ENCODE measurements around the gene IGSF3.

IGSF3 gene

DNA sequence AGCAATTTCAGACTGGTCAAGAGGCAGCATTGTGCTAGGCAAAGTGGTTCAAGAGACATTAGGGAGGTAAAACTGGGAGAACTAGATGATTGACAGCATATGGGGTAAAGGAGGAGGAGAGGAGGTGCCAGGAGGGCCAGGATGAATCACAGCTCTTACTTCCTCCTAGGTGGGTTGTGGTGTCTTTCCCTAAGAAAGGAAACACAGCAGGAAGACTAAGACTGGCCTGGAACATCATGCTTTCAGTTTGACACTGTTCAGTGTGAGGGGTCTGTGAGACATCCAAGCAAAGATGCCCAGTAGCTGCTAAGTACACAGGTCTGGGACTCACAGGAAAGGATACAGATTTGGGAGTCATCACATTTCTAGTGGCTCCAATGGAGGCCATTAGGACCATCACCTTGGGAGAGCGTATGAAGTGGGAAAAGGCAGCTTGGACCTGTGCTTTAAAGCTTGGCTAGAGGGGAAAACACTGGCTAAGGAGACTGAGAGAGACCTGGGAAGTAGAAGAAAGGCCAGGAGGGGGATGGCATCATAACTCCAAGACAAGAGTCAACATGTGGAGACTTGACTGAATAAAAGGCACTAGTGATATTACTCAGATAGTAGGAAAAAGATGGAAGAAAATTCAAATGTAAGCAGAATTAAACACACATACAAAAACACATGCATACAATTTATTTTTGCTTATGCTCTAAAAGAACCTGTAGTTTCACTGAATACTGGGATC lies 114.0 kb downstream of the IGSF3 start:
- H3K36me3 ChIP-seq (ENCODE audit: insufficient read depth, low read length) = no peaks in the 10 kb centered on the region
- no peaks in the 10 kb centered on the region for H3K9me3 ChIP-seq (ENCODE audit: control insufficient read depth, insufficient read depth, low read length)
- H3K4me1 ChIP-seq (ENCODE audit: insufficient read depth, low read length) = peaks cover 8% of the 10 kb centered on the region
- H3K9ac ChIP-seq (ENCODE audit: low read depth, low read length) = no peak overlapping the region

- no peaks in the 10 kb centered on the region for H3K36me3 ChIP-seq (ENCODE audit: insufficient read depth, low read length)
- no peaks in the 10 kb centered on the region for H3K9me3 ChIP-seq (ENCODE audit: control insufficient read depth, insufficient read depth, low read length)
- H3K4me1 ChIP-seq (ENCODE audit: insufficient read depth, low read length) = no peaks in the 10 kb centered on the region
- H3K9ac ChIP-seq (ENCODE audit: low read depth, low read length) = no peak overlapping the region
Observed at GRCh38 chr1:116546354-116546977, 121.1 kb downstream of the IGSF3 start.

DNA sequence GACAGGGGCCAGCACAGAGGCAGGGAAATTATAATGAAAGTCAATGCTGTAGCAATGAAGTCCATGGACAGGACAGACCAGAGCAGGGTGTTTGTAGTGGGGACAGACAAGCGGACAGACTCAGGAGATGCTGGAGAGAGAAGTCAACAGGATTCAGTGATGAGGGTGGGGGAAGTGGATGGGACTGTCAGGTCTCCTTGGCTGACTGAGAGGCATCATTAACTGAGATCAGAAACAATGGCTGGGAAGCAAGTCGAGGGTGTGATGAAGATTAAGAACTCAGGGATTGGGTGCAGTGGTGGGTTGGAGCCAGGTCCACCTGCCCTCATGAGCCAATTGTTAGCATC lies 122.2 kb downstream of the IGSF3 start:
- no peak overlapping the region for H3K9ac ChIP-seq (ENCODE audit: low read depth, low read length)
- H3K9me3 ChIP-seq (ENCODE audit: control insufficient read depth, insufficient read depth, low read length) = no peaks in the 10 kb centered on the region
- no peaks in the 10 kb centered on the region for H3K36me3 ChIP-seq (ENCODE audit: insufficient read depth, low read length)
- H3K4me1 ChIP-seq (ENCODE audit: insufficient read depth, low read length) = no peaks in the 10 kb centered on the region

DNA sequence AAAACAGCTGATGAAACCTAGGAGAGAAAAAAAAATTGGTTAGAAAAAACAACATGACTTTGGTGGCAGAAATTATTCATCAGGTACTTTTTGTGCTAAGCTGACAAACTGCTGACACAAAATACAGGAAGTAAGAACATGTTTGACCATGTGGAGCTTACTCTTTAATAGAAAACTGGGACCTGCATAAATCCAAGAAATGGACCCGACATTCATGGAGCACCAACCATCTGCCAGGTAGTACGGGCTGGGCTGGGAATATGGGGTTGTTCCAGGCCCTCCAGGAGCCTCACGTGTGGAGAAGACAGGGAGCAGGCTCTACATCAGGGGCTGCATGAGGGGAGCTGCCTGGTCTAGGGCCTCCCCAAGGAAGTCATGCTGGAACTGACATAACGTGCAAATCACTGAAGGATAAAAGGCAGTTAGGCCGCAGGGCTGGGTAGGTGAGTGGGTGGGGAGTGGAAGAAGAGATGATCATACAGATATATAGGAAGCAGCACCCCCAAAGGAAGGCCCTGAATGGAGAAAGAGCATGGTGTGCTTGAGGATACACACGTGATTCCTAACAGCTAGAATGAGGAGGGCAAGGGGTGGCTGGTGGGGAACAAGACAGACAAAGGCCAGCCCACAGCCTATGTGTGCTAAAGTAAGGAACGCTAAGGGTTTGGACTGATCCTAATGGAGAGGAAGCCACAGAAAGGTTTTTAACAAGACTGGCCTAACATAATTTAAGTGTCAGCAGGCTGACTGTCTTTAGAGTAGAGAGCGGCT lies 122.8 kb downstream of the IGSF3 start:
- H3K4me1 ChIP-seq (ENCODE audit: insufficient read depth, low read length) = no peaks in the 10 kb centered on the region
- H3K36me3 ChIP-seq (ENCODE audit: insufficient read depth, low read length) = no peaks in the 10 kb centered on the region
- H3K9me3 ChIP-seq (ENCODE audit: control insufficient read depth, insufficient read depth, low read length) = no peaks in the 10 kb centered on the region
- H3K9ac ChIP-seq (ENCODE audit: low read depth, low read length) = no peak overlapping the region

GRCh38 chr1:116540088-116540487 lies 127.4 kb downstream of the IGSF3 start:
- H3K36me3 ChIP-seq (ENCODE audit: insufficient read depth, low read length) = no peaks in the 10 kb centered on the region
- no peak overlapping the region for H3K9ac ChIP-seq (ENCODE audit: low read depth, low read length)
- H3K4me1 ChIP-seq (ENCODE audit: insufficient read depth, low read length) = no peaks in the 10 kb centered on the region
- H3K9me3 ChIP-seq (ENCODE audit: control insufficient read depth, insufficient read depth, low read length) = no peaks in the 10 kb centered on the region

GRCh38 chr1:116538544-116538943 lies 129.0 kb downstream of the IGSF3 start:
- Histone ChIP-seq H3K4me1 (ENCODE audit: insufficient read depth, low read length) (no peaks in the 10 kb centered on the region), H3K9me3 (ENCODE audit: control insufficient read depth, insufficient read depth, low read length) (no peaks in the 10 kb centered on the region), H3K36me3 (ENCODE audit: insufficient read depth, low read length) (no peaks in the 10 kb centered on the region), H3K9ac (ENCODE audit: low read depth, low read length) (no peak overlapping the region)

DNA sequence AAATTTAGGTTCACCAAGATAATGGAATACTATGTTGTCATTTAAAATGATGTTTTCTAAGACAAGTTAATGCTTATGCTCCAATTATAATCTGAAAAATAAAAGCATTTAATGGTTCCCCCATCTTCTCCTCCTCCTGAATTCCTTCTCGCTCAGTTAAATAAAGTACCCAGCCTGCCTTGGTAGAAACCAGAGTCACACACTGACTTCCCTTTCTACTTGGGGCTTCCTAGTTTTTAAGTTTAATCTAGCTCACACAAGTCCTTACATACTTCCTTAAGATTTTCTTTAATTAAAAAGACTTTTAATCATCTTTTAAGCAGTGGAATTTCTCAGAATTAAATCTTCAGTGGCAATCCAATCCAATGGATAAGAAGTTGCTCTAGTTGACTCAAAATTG lies 129.6 kb downstream of the IGSF3 start:
- no peaks in the 10 kb centered on the region for H3K36me3 ChIP-seq (ENCODE audit: insufficient read depth, low read length)

GRCh38 chr1:116537040-116537831 lies 130.3 kb downstream of the IGSF3 start:
- H3K4me1 ChIP-seq (ENCODE audit: insufficient read depth, low read length) = no peaks in the 10 kb centered on the region
- no peaks in the 10 kb centered on the region for H3K9me3 ChIP-seq (ENCODE audit: control insufficient read depth, insufficient read depth, low read length)
- H3K9ac ChIP-seq (ENCODE audit: low read depth, low read length) = no peak overlapping the region
- H3K36me3 ChIP-seq (ENCODE audit: insufficient read depth, low read length) = no peaks in the 10 kb centered on the region

More for the DNA sequence above, 129.6 kb downstream of the IGSF3 start:
- no peak overlapping the region for H3K9ac ChIP-seq (ENCODE audit: low read depth, low read length)
- H3K9me3 ChIP-seq (ENCODE audit: control insufficient read depth, insufficient read depth, low read length) = no peaks in the 10 kb centered on the region
- H3K4me1 ChIP-seq (ENCODE audit: insufficient read depth, low read length) = no peaks in the 10 kb centered on the region

- Histone ChIP-seq H3K9me3 (ENCODE audit: control insufficient read depth, insufficient read depth, low read length) (no peaks in the 10 kb centered on the region), H3K4me1 (ENCODE audit: insufficient read depth, low read length) (no peaks in the 10 kb centered on the region), H3K36me3 (ENCODE audit: insufficient read depth, low read length) (no peaks in the 10 kb centered on the region), H3K9ac (ENCODE audit: low read depth, low read length) (no peak overlapping the region)
Observed at GRCh38 chr1:116534014-116534739, 133.4 kb downstream of the IGSF3 start.

DNA sequence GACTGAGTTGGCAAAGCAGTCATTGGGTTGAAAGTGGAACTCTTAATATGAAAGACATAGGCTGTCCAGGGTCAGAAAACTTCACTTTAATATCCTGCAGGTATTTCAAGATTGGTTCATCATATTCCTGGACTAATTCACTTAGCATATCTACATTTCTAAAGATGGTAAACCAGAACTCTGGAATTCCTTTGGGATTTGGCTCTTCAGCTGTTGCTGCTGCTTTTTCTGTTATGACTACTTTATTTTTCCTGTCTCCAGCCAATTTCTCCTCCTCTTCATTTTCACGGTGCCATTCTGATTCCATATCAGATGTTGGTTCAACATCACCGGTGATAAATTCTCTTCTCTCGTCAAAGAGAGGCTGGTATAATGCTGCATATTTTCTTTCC lies 134.1 kb downstream of the IGSF3 start:
- no peaks in the 10 kb centered on the region for H3K9me3 ChIP-seq (ENCODE audit: control insufficient read depth, insufficient read depth, low read length)
- no peaks in the 10 kb centered on the region for H3K36me3 ChIP-seq (ENCODE audit: insufficient read depth, low read length)
- no peak overlapping the region for H3K9ac ChIP-seq (ENCODE audit: low read depth, low read length)
- H3K4me1 ChIP-seq (ENCODE audit: insufficient read depth, low read length) = no peaks in the 10 kb centered on the region

- H3K9me3 ChIP-seq (ENCODE audit: control insufficient read depth, insufficient read depth, low read length) = peaks cover 3% of the 10 kb centered on the region; the same call in 1 of the 2 replicates
- H3K9ac ChIP-seq (ENCODE audit: low read depth, low read length) = no peak overlapping the region
- H3K36me3 ChIP-seq (ENCODE audit: insufficient read depth, low read length) = no peaks in the 10 kb centered on the region
- H3K4me1 ChIP-seq (ENCODE audit: insufficient read depth, low read length) = no peaks in the 10 kb centered on the region
Observed at GRCh38 chr1:116532671-116533428, 134.7 kb downstream of the IGSF3 start.

DNA sequence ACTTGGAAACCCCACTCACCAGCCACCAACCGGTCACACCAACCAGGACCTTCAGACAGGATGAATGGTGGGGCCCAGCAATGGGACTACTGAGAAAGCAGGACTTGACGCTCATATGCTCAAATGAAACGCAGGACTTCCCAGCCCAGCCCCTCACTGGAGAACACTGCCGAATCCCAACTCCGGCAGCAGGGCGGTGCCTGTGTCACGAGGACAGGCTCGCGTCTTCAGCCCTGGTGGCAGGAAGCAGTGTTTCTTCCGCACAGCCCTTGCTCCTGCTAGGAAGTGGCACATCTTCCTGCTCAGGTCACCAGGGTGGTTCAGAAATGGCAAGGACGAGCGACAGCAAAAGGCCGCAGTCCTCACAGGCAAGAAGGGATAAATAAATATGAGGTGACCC lies 135.6 kb downstream of the IGSF3 start:
- Histone ChIP-seq H3K9me3 (ENCODE audit: control insufficient read depth, insufficient read depth, low read length) (peaks cover 5% of the 10 kb centered on the region; the same call in 1 of the 2 replicates), H3K36me3 (ENCODE audit: insufficient read depth, low read length) (no peaks in the 10 kb centered on the region), H3K4me1 (ENCODE audit: insufficient read depth, low read length) (no peaks in the 10 kb centered on the region), H3K9ac (ENCODE audit: low read depth, low read length) (no peak overlapping the region)

DNA sequence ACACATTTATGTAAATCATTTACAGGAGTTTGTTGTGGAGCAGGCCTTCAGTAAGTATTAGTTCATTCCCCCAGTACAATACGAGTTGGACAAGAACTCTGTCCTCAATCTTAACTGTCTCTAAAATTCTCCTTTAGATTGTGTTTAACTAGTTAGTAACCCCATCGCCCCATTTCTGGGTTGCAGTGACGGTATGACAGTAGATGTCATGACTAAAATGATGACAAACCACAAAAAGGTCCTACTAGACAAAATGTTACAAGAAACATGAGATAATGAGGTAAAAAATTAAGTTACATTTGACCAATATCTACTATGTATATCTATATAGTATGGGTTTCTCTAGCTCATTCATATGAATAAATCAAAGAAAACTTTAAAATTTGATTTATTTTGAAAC lies 137.9 kb downstream of the IGSF3 start:
- Histone ChIP-seq H3K4me1 (ENCODE audit: insufficient read depth, low read length) (no peaks in the 10 kb centered on the region), H3K9me3 (ENCODE audit: control insufficient read depth, insufficient read depth, low read length) (peaks cover 5% of the 10 kb centered on the region; the same call in 1 of the 2 replicates)

More for the DNA sequence above, 137.9 kb downstream of the IGSF3 start:
- H3K9ac ChIP-seq (ENCODE audit: low read depth, low read length) = no peak overlapping the region
- no peaks in the 10 kb centered on the region for H3K36me3 ChIP-seq (ENCODE audit: insufficient read depth, low read length)

Data from ES-I3 (cell line).